Measurements from ENCODE around the gene MOB3B. TPM values are rescaled to one million over a fixed set of nuclear protein-coding genes. Genes with fewer than 3 reads are reported as not detected.

The MOB3B gene
- total RNA-seq, 2 donors from 2014 or later, result 4.3 to 6.0 TPM

DNA sequence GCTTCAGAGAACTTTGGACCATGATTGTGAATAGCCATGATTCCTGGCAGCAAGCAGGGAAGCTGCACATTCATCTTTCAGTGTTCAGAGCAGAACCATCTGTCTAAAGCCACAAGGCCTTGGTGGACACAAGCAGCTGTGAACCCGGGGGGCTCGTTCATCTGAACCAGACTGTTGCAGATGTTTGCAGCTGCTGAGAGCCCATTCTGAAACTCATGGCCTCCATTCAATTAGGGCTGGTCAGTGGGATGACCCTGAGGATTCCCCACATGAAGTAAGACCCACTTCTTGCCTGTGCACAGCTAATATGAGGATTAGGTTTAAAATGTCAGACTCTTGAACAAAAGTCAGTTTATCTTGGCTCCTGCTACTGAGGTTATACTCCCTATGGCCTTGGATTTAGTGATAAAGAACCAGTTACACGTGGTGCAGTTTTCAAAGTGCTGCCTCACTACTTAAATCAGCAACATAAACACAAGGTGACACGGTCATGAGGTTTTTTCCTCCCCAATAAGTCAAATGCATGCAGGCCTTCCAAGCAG, 115.3 kb downstream of the MOB3B start:
- H3K27me3 ChIP-seq, result no peaks in the 10 kb centered on the region
- 18 to 26% methylated on average over 4 of the region's 4 CpGs for WGBS, 2 donors
- TF ChIP-seq POLR2A (IDR thresholded peaks at IDR 0.05), result no peak
- TF ChIP-seq, protein P1, sequence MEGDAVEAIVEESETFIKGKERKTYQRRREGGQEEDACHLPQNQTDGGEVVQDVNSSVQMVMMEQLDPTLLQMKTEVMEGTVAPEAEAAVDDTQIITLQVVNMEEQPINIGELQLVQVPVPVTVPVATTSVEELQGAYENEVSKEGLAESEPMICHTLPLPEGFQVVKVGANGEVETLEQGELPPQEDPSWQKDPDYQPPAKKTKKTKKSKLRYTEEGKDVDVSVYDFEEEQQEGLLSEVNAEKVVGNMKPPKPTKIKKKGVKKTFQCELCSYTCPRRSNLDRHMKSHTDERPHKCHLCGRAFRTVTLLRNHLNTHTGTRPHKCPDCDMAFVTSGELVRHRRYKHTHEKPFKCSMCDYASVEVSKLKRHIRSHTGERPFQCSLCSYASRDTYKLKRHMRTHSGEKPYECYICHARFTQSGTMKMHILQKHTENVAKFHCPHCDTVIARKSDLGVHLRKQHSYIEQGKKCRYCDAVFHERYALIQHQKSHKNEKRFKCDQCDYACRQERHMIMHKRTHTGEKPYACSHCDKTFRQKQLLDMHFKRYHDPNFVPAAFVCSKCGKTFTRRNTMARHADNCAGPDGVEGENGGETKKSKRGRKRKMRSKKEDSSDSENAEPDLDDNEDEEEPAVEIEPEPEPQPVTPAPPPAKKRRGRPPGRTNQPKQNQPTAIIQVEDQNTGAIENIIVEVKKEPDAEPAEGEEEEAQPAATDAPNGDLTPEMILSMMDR (IDR thresholded peaks at IDR 0.05), result no peak
- peaks cover 25% of the 10 kb centered on the region for H3K4me1 ChIP-seq
- H3K27ac ChIP-seq, result peak overlapping the region; percentile 22 to 69 (median 50)
- no peak overlapping the region for H3K4me3 ChIP-seq
- ATAC-seq, result peak; percentile 98
- DNase-seq, result peak; percentile 34 to 73 (median 56)
- H3K9me3 ChIP-seq, result no peaks in the 10 kb centered on the region
- intact Hi-C loops (cut with DNase I), result no loop called here
- H3K36me3 ChIP-seq (replicated peaks in 1 of 2; ENCODE audit: insufficient read depth in 1 of 2, low read depth in 2 of 2), result no peaks in the 10 kb centered on the region

DNA sequence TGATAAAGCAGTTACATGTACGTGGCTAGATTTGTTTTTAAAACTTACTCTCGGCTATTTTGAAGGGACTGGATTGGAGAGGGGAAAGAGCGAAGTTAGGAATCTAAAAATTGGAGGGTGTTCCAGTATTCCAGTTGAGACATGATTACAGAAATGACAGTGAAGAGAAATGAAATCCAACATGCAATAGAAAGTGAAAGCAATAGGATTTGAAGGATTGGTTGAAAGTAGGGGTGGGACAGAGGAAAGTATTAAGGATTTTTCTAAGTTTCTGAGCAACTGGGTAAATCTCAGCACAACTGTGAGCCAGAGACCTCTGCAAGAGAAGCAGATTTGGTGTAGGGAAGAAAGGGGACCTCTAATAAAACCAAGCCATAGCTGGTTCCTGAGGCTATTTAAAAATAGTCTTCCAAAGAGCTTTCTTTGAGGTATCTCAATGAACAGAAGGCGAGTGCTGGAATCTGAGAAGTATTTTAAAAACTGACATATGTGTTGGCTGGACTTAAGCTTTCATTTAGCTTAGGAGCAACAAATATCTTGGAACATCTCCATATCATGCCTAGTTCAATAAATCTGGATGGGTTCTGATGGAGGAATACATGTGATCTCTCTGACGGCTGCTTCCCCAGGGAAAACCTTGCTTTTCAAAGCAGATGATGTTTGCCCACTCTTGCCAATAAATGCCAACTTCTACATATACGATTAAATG, 115.9 kb downstream of the MOB3B start:
- H3K27ac ChIP-seq, result peak overlapping the region; percentile 22 to 69 (median 50)
- TF ChIP-seq, protein P1 (IDR thresholded peaks at IDR 0.05), result no peak
- no peak for TF ChIP-seq POLR2A (IDR thresholded peaks at IDR 0.05)
- no peaks in the 10 kb centered on the region for H3K36me3 ChIP-seq (replicated peaks in 1 of 2; ENCODE audit: insufficient read depth in 1 of 2, low read depth in 2 of 2)
- H3K27me3 ChIP-seq, result no peaks in the 10 kb centered on the region
- H3K9me3 ChIP-seq, result no peaks in the 10 kb centered on the region
- 22 to 37% methylated on average over 6 of the region's 6 CpGs for WGBS, 2 donors
- intact Hi-C loops (cut with DNase I), result no loop called here
- DNase-seq, result no peak
- peaks cover 25% of the 10 kb centered on the region for H3K4me1 ChIP-seq
- no peak overlapping the region for H3K4me3 ChIP-seq
- peak; percentile 24 for ATAC-seq

DNA sequence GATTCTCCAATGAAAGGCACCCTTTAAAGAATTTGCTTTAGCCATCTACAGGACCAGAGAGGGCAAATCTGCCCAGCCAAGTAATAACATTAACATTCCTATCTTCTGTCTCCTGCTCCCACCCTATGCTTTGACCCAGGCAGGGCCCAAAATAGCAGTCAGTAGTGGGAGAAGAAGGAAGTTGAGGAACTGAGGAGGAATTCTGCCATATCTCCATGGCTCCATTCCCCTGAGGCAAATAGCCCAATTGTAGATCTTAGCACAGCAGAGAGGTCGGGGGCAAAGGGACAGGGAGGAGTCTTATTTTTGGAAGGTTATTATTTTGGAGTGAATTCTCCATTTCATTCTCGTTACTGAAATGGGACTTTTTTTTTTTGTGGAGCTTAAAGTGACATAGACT, 116.7 kb downstream of the MOB3B start:
- no peak for TF ChIP-seq POLR2A (IDR thresholded peaks at IDR 0.05)
- TF ChIP-seq, protein P1 (IDR thresholded peaks at IDR 0.05), result no peak
- Histone ChIP-seq H3K27ac (peak overlapping the region in 1 of 4 donors; percentile 22), H3K9me3 (no peaks in the 10 kb centered on the region), H3K27me3 (no peaks in the 10 kb centered on the region), H3K36me3 (replicated peaks in 1 of 2; ENCODE audit: insufficient read depth in 1 of 2, low read depth in 2 of 2) (no peaks in the 10 kb centered on the region), H3K4me1 (peaks cover 25% of the 10 kb centered on the region), H3K4me3 (no peak overlapping the region)
- intact Hi-C loops (cut with DNase I), result no loop called here
- ATAC-seq, result no peak
- no peak for DNase-seq
- WGBS, 2 donors, result 43 to 44% methylated on average over 2 of the region's 2 CpGs

DNA sequence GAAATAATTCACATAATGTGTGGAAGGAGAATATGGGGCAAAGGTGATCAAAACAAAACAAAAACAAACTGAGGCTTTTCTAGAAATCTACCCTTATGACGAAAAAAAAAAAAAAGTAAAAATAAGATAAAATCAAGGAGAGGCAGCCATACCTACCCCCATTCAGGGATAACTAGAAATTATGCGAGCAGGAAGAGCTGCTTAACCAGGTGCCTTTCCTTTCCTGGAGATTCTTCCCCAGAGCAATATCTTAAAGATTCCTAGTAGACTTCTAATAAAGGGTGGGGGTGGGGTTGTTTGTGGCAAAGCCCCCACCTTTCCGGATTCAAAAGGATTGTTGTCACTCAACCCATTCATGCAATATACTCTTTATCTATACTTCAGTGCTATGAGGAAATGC, 117.5 kb downstream of the MOB3B start:
- H3K9me3 ChIP-seq, result no peaks in the 10 kb centered on the region
- H3K4me1 ChIP-seq, result peaks cover 25% of the 10 kb centered on the region
- intact Hi-C loops (cut with DNase I), result no loop called here
- DNase-seq, result no peak
- no peak overlapping the region for H3K4me3 ChIP-seq
- H3K36me3 ChIP-seq (replicated peaks in 1 of 2; ENCODE audit: insufficient read depth in 1 of 2, low read depth in 2 of 2), result no peaks in the 10 kb centered on the region
- ATAC-seq, result no peak
- no peak for TF ChIP-seq POLR2A (IDR thresholded peaks at IDR 0.05)
- TF ChIP-seq, protein P1 (IDR thresholded peaks at IDR 0.05), result no peak
- H3K27me3 ChIP-seq, result no peaks in the 10 kb centered on the region
- WGBS, 2 donors, result 76 to 77% methylated on average over 3 of the region's 3 CpGs
- no peak overlapping the region for H3K27ac ChIP-seq

DNA sequence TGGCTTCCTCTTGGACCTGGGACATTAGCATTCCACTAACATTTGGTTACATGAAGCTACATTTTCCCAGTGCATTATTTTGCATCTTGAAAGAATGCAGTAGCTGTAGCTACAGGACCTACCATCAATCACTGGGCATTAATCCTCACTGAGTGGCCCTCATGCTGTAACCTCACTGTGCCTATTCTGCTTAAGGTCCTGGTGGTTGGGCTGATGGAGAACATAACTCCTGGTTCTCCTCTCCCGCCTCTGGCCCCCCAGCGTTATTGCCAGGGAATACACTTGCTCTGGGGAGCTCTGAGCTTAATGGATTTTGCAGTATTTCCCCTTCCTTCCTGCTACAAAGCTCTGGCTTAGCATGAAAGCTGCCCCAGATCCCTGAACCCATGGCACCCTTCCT, 121.1 kb downstream of the MOB3B start:
- H3K4me1 ChIP-seq, result peaks cover 10% of the 10 kb centered on the region
- H3K9me3 ChIP-seq, result no peaks in the 10 kb centered on the region
- no peak overlapping the region for H3K4me3 ChIP-seq
- DNase-seq, result no peak
- no peaks in the 10 kb centered on the region for H3K27me3 ChIP-seq
- intact Hi-C loops (cut with DNase I), result no loop called here
- ATAC-seq, result no peak
- no peak overlapping the region for H3K27ac ChIP-seq
- no peaks in the 10 kb centered on the region for H3K36me3 ChIP-seq (replicated peaks in 1 of 2; ENCODE audit: insufficient read depth in 1 of 2, low read depth in 2 of 2)
- 65 to 91% methylated on average over 2 of the region's 2 CpGs for WGBS, 2 donors
- TF ChIP-seq, protein P1 (IDR thresholded peaks at IDR 0.05), result no peak
- TF ChIP-seq POLR2A (IDR thresholded peaks at IDR 0.05), result no peak
